K562 (cell line): ENCODE measurements around the gene CDIPT. TPM values are rescaled to one million over a fixed set of nuclear protein-coding genes. Genes with fewer than 3 reads are reported as not detected.
A peak's percentile ranks its signal among the peaks of the same experiment; 100 is the strongest.

Source experiments
- EP300 ChIP-seq: IDR thresholded peaks from 2 replicates; pipeline ENCODE4 v1.6.1; 2012; ENCODE audit warnings: low read length, improper control_type of control experiment
- HDAC1 ChIP-seq, 2 experiments: fragments of 450-650 bp; IDR thresholded peaks; 2 replicates each; pipeline ENCODE4 v1.6.1; 2016 to 2017; ENCODE audit warnings: inconsistent platforms in 1 of 2, mild to moderate bottlenecking in 1 of 2, moderate library complexity in 1 of 2
- HDAC6 ChIP-seq: IDR thresholded peaks from 2 replicates; pipeline ENCODE4 v1.6.1; 2012; ENCODE audit warnings: low read depth, mild to moderate bottlenecking, control low read depth, inconsistent platforms, low read length, moderate library complexity
- HDAC8 ChIP-seq: fragments of 450-650 bp; IDR thresholded peaks from 2 replicates; pipeline ENCODE4 v1.6.1; 2016; ENCODE audit warnings: mild to moderate bottlenecking, missing genetic modification characterization, moderate library complexity, missing compliant biosample characterization
- HIVEP1 ChIP-seq: fragments of 250-450 bp; sonication (Bioruptor Pico); IDR thresholded peaks from 2 replicates; pipeline ENCODE4 v1.4.0; 2020; ENCODE audit warnings: mild to moderate bottlenecking
- ID3 ChIP-seq, 2 experiments: fragments of 250-450 bp in 1 of 2; fragments of 450-650 bp in 1 of 2; sonication (Bioruptor Pico) in 1 of 2; IDR thresholded peaks; 2 replicates each; pipeline versions ENCODE4 v1.6.1 to v1.8.0; 2016 to 2021; ENCODE audit warnings: mild to moderate bottlenecking in 2 of 2, moderate library complexity in 2 of 2, missing compliant biosample characterization in 1 of 2, missing genetic modification characterization in 1 of 2
- KAT7 ChIP-seq: sonication (generic); formaldehyde crosslinking; IDR thresholded peaks from 2 replicates; pipeline ENCODE4 v1.8.0; 2022; ENCODE audit warnings: missing genetic modification reagents, mild to moderate bottlenecking, borderline replicate concordance
- MXI1 ChIP-seq: IDR thresholded peaks from 2 replicates; pipeline ENCODE4 v1.6.1; 2011; ENCODE audit warnings: low read depth, mild to moderate bottlenecking, improper control_type of control experiment, low read length
- MYBL2 ChIP-seq, 2 experiments: fragments of 450-650 bp in 1 of 2; sonication (generic) in 1 of 2; formaldehyde crosslinking in 1 of 2; IDR thresholded peaks; 2 replicates each; pipeline versions ENCODE4 v1.6.1 to v1.8.1; 2017 to 2022; ENCODE audit warnings: borderline replicate concordance in 1 of 2, inconsistent platforms in 1 of 2, low read depth in 1 of 2, mild to moderate bottlenecking in 1 of 2, missing genetic modification reagents in 1 of 2, moderate library complexity in 1 of 2
- NRF1 ChIP-seq, 2 experiments: fragments of 450-650 bp; IDR thresholded peaks in 1 of 2; conservative IDR thresholded peaks in 1 of 2; 2 replicates each; pipeline ENCODE4 v1.6.1; 2014; ENCODE audit warnings: mild to moderate bottlenecking in 2 of 2
- PTTG1 ChIP-seq: fragments of 450-650 bp; IDR thresholded peaks from 2 replicates; pipeline ENCODE4 v1.6.1; 2016; ENCODE audit warnings: low read depth, mild to moderate bottlenecking, missing genetic modification characterization, missing compliant biosample characterization
- SAP30 ChIP-seq: fragments of 200-600 bp; sonication (generic); IDR thresholded peaks from 2 replicates; pipeline ENCODE4 v1.6.1; 2012; ENCODE audit warnings: borderline replicate concordance, low read depth, mild to moderate bottlenecking, moderate library complexity, low read length, control low read depth, inconsistent platforms; ENCODE audit not compliant: insufficient read depth, poor library complexity, severe bottlenecking
- SRF ChIP-seq, 2 experiments: fragments of 250-450, 450-650 bp in 1 of 2; sonication (Bioruptor Pico) in 1 of 2; sonication (generic) in 1 of 2; formaldehyde crosslinking; IDR thresholded peaks; 2 replicates each; pipeline versions ENCODE4 v1.5.0 to v1.5.1; 2020 to 2022; ENCODE audit warnings: mild to moderate bottlenecking in 1 of 2, missing genetic modification reagents in 1 of 2
- SRSF3 ChIP-seq: fragments of 200-400 bp; formaldehyde crosslinking; IDR thresholded peaks from 2 replicates; pipeline ENCODE4 v1.6.1; 2016; ENCODE audit warnings: mild to moderate bottlenecking, low read length, moderate library complexity; ENCODE audit not compliant: insufficient read depth
- STAT5B ChIP-seq: fragments of 250-450 bp; sonication (Bioruptor Pico); IDR thresholded peaks from 2 replicates; pipeline ENCODE4 v1.8.0; 2021; ENCODE audit warnings: mild to moderate bottlenecking, inconsistent platforms
- SUPT5H ChIP-seq: fragments of 450-650 bp; IDR thresholded peaks from 2 replicates; pipeline ENCODE4 v1.6.1; 2016
- ZKSCAN1 ChIP-seq: fragments of 150-350 bp; IDR thresholded peaks from 2 replicates; pipeline ENCODE4 v1.6.1; 2016; ENCODE audit warnings: low read depth, low read length
- polyA plus RNA-seq, 8 experiments: library from polyadenylated mRNA; depleted of rRNA in 4 of 8; stranded (reverse) in 5 of 8; unstranded in 3 of 8; fragments of >200 nt; fragmentation: Nextera tagmentation in 2 of 8; fragmentation: Illumina TruSeq in 1 of 8; extraction: Ambion mirVana in 2 of 8; extraction: Trizol in 1 of 8; gene quantifications; 2 replicates each; pipeline versions ENCODE4 v1.2.1 to v1.2.3, GENCODE V29; 2011 to 2014; ENCODE audit warnings: inconsistent platforms in 1 of 8, missing spikeins in 1 of 8
- total RNA-seq, 7 experiments: library from RNA; depleted of rRNA in 6 of 7; stranded (reverse); fragments of >200 nt in 6 of 7; fragmentation: Illumina TruSeq in 2 of 7; extraction: Trizol in 2 of 7; gene quantifications; 2 replicates each; pipeline versions ENCODE4 v1.2.1 to v1.2.3, GENCODE V29; 2011 to 2021; ENCODE audit warnings: low replicate concordance in 1 of 7
- TF ChIP-seq, protein P1 (sequence below), 2 experiments: fragments of 450-650 bp; IDR thresholded peaks; 2 replicates each; pipeline ENCODE4 v1.6.1; 2016
- TF ChIP-seq, protein P2 (sequence below), 2 experiments: fragments of 450-650 bp; IDR thresholded peaks; 2 replicates each; pipeline ENCODE4 v1.6.1; 2018; ENCODE audit warnings: mild to moderate bottlenecking in 2 of 2, low read depth in 1 of 2; ENCODE audit not compliant: partially characterized antibody in 2 of 2
- TF ChIP-seq, protein P3 (sequence below): sonication (generic); formaldehyde crosslinking; IDR thresholded peaks from 2 replicates; pipeline ENCODE4 v1.8.0; 2022; ENCODE audit warnings: missing genetic modification reagents, mild to moderate bottlenecking, moderate library complexity, borderline replicate concordance

The CDIPT gene
- total and polyA plus RNA-seq, 9 of the 15 experiments (the other 6 are each of a cell fraction or from before 2014, with no cell fraction given) = 1.3 to 37.0 (median 23.0) TPM

DNA sequence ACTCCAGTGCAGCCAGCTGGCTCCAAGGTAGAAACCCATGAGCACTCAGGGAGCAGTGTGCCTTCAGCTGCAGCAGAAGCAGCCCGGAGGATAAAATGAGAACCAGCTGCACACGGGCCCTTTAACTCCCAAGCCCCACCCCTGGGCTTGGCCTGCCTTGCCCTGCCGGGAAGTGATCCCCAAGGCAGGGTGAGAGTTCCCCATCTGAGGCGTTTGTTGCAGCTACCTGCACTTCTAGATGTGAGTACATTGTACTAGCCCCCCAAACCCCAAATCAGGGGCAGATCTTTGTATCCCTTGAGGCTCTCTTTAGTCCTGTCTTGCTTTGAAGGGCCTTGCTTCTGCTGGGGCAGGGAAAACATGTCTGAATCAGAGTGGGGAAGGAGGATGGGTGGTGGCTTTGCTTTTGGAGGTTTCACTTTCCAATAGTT is 42.7 kb downstream of the CDIPT start, which contains the start of gene MVP (continued):
- TF ChIP-seq STAT5B (CRISPR knock-in tag) = no peak
- TF ChIP-seq, protein P1, sequence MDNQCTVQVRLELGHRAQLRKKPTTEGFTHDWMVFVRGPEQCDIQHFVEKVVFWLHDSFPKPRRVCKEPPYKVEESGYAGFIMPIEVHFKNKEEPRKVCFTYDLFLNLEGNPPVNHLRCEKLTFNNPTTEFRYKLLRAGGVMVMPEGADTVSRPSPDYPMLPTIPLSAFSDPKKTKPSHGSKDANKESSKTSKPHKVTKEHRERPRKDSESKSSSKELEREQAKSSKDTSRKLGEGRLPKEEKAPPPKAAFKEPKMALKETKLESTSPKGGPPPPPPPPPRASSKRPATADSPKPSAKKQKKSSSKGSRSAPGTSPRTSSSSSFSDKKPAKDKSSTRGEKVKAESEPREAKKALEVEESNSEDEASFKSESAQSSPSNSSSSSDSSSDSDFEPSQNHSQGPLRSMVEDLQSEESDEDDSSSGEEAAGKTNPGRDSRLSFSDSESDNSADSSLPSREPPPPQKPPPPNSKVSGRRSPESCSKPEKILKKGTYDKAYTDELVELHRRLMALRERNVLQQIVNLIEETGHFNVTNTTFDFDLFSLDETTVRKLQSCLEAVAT (IDR thresholded peaks at IDR 0.05) = no peak
- peak; percentile 55; the same call in 1 of the 2 replicates for TF ChIP-seq MXI1
- TF ChIP-seq SUPT5H = no peak
- no peak for TF ChIP-seq HDAC8 (tag)
- TF ChIP-seq, protein P2, sequence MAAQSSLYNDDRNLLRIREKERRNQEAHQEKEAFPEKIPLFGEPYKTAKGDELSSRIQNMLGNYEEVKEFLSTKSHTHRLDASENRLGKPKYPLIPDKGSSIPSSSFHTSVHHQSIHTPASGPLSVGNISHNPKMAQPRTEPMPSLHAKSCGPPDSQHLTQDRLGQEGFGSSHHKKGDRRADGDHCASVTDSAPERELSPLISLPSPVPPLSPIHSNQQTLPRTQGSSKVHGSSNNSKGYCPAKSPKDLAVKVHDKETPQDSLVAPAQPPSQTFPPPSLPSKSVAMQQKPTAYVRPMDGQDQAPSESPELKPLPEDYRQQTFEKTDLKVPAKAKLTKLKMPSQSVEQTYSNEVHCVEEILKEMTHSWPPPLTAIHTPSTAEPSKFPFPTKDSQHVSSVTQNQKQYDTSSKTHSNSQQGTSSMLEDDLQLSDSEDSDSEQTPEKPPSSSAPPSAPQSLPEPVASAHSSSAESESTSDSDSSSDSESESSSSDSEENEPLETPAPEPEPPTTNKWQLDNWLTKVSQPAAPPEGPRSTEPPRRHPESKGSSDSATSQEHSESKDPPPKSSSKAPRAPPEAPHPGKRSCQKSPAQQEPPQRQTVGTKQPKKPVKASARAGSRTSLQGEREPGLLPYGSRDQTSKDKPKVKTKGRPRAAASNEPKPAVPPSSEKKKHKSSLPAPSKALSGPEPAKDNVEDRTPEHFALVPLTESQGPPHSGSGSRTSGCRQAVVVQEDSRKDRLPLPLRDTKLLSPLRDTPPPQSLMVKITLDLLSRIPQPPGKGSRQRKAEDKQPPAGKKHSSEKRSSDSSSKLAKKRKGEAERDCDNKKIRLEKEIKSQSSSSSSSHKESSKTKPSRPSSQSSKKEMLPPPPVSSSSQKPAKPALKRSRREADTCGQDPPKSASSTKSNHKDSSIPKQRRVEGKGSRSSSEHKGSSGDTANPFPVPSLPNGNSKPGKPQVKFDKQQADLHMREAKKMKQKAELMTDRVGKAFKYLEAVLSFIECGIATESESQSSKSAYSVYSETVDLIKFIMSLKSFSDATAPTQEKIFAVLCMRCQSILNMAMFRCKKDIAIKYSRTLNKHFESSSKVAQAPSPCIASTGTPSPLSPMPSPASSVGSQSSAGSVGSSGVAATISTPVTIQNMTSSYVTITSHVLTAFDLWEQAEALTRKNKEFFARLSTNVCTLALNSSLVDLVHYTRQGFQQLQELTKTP (IDR thresholded peaks at IDR 0.05; ENCODE audit: low read depth in 1 of 2, partially characterized antibody in 2 of 2) = no peak
- no peak for TF ChIP-seq PTTG1 (tag)
- no peak for TF ChIP-seq SRSF3
- no peak for TF ChIP-seq KAT7
- TF ChIP-seq, protein P3, sequence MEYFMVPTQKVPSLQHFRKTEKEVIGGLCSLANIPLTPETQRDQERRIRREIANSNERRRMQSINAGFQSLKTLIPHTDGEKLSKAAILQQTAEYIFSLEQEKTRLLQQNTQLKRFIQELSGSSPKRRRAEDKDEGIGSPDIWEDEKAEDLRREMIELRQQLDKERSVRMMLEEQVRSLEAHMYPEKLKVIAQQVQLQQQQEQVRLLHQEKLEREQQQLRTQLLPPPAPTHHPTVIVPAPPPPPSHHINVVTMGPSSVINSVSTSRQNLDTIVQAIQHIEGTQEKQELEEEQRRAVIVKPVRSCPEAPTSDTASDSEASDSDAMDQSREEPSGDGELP (CRISPR knock-in tag) = peak; percentile 86
- TF ChIP-seq SRF (CRISPR knock-in tag; IDR thresholded peaks at IDR 0.05) = no peak
- no peak for TF ChIP-seq ID3 (CRISPR knock-in tag; IDR thresholded peaks at IDR 0.05)
- TF ChIP-seq ID3 (tag; IDR thresholded peaks at IDR 0.05) = no peak
- no peak for TF ChIP-seq HIVEP1 (CRISPR knock-in tag)
- TF ChIP-seq NRF1 (conservative IDR thresholded peaks at IDR 0.05 in 1 of 2, IDR thresholded peaks at IDR 0.05 in 1 of 2) = 0 out of 4 replicates have a peak, but pooled peaks of 1 of the 2 experiments have one; percentile 17
- 0 out of 4 replicates have a peak, but pooled peaks of 1 of the 2 experiments have one; percentile 12 for TF ChIP-seq HDAC1 (IDR thresholded peaks at IDR 0.05)
- TF ChIP-seq SAP30 = peak; percentile 56
- no peak for TF ChIP-seq MYBL2 (IDR thresholded peaks at IDR 0.05; ENCODE audit: low read depth)
- no peak for TF ChIP-seq MYBL2 (CRISPR knock-in tag; IDR thresholded peaks at IDR 0.05; ENCODE audit: borderline replicate concordance)
- no peak for TF ChIP-seq ZKSCAN1
- no peak for TF ChIP-seq EP300
- TF ChIP-seq HDAC6 = no peak
